ENCODE measurements around the gene PRSS1.

GRCh38 chr7:142789441-142789840, 40.2 kb downstream of the PRSS1 start:
- TF ChIP-seq POLR2A (IDR thresholded peaks at IDR 0.05; ENCODE audit: low read length) (no peak), GATA1 (IDR thresholded peaks at IDR 0.05; ENCODE audit: low read depth, low read length) (no peak)

All from erythroblast (primary cell).